Ascending aorta (tissue), 2 donors: Measurements from ENCODE around the gene VEGFA. TPM values are rescaled to one million over a fixed set of nuclear protein-coding genes. Genes with fewer than 3 reads are reported as not detected.

ENCODE experiments used
- DNase-seq, 2 donors: peaks; one replicate each; pipeline ENCODE4 v3.0.0-alpha.2; 2019; ENCODE audit warnings: low spot score in 2 of 2
- H3K27ac ChIP-seq, 2 donors: fragments of 200-600 bp; sonication (generic); one replicate each; pipeline ENCODE4 v1.5.1; 2016 to 2017; ENCODE audit warnings: mild to moderate bottlenecking in 1 of 2
- H3K27me3 ChIP-seq: fragments of 200-600 bp; sonication (generic); one replicate; pipeline ENCODE4 v1.5.1; 2017
- H3K36me3 ChIP-seq, 2 donors: fragments of 200-600 bp; sonication (generic); one replicate each; pipeline ENCODE4 v1.5.1; 2016
- H3K4me1 ChIP-seq, 2 donors: fragments of 200-600 bp; sonication (generic); one replicate each; pipeline ENCODE4 v1.5.1; 2016 to 2017; ENCODE audit warnings: mild to moderate bottlenecking in 1 of 2
- H3K4me3 ChIP-seq, 2 donors: fragments of 200-600 bp; sonication (generic); one replicate each; pipeline ENCODE4 v1.5.1; 2016 to 2017; ENCODE audit warnings: mild to moderate bottlenecking in 1 of 2
- H3K9me3 ChIP-seq, 2 donors: fragments of 200-600 bp; sonication (generic); one replicate each; pipeline ENCODE4 v1.5.1; 2016
- intact Hi-C: fragments of 100-400 bp; cut with DNase I; formaldehyde crosslinking; loops from one replicate; pipeline ENCODE4 v1.15.1; 2023
- total RNA-seq: library from RNA; depleted of rRNA; stranded (reverse); fragments of >200 nt; gene quantifications from one replicate; pipeline ENCODE4 v1.1.0, GENCODE V29; 2016
- TF ChIP-seq, protein P1 (sequence below), 3 experiments: fragments of 200-600 bp in 2 of 3; fragments of 450-650 bp in 1 of 3; sonication (generic) in 2 of 3; IDR thresholded peaks; one replicate each; pipeline ENCODE4 v1.5.1; 2016 to 2019; ENCODE audit warnings: antibody characterized with exemption in 3 of 3, mild to moderate bottlenecking in 1 of 3, moderate library complexity in 1 of 3

VEGFA gene
- total RNA-seq, 1 donor from 2014 or later: 110 TPM

GRCh38 chr6:43724914-43725642 is 44.9 kb upstream of the VEGFA start:
- intact Hi-C loops: loop anchor here (2.0 kb wide), 1 partner anchor 354 kb away; no protein-coding TSS in a partner anchor
- Histone ChIP-seq H3K4me3 (no peak overlapping the region), H3K27me3 (no peaks in the 10 kb centered on the region), H3K4me1 (no peaks in the 10 kb centered on the region), H3K9me3 (peaks cover 0 to under 1% of the 10 kb centered on the region in 2 donors), H3K36me3 (no peaks in the 10 kb centered on the region), H3K27ac (no peak overlapping the region)
- peak; percentile 43 to 76 for DNase-seq
- TF ChIP-seq, protein P1, sequence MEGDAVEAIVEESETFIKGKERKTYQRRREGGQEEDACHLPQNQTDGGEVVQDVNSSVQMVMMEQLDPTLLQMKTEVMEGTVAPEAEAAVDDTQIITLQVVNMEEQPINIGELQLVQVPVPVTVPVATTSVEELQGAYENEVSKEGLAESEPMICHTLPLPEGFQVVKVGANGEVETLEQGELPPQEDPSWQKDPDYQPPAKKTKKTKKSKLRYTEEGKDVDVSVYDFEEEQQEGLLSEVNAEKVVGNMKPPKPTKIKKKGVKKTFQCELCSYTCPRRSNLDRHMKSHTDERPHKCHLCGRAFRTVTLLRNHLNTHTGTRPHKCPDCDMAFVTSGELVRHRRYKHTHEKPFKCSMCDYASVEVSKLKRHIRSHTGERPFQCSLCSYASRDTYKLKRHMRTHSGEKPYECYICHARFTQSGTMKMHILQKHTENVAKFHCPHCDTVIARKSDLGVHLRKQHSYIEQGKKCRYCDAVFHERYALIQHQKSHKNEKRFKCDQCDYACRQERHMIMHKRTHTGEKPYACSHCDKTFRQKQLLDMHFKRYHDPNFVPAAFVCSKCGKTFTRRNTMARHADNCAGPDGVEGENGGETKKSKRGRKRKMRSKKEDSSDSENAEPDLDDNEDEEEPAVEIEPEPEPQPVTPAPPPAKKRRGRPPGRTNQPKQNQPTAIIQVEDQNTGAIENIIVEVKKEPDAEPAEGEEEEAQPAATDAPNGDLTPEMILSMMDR (IDR thresholded peaks at IDR 0.05): no peak

GRCh38 chr6:43725643-43726580 is 44.1 kb upstream of the VEGFA start:
- Histone ChIP-seq H3K36me3 (no peaks in the 10 kb centered on the region), H3K4me3 (no peak overlapping the region), H3K9me3 (peaks cover 0 to 9% of the 10 kb centered on the region in 2 donors), H3K4me1 (no peaks in the 10 kb centered on the region), H3K27me3 (no peaks in the 10 kb centered on the region), H3K27ac (no peak overlapping the region)
- TF ChIP-seq, protein P1 (IDR thresholded peaks at IDR 0.05): no peak
- intact Hi-C loops: loop anchor here (2.0 kb wide), 1 partner anchor 353 kb away; no protein-coding TSS in a partner anchor
- DNase-seq: no peak

- no peak overlapping the region for H3K4me3 ChIP-seq
- H3K4me1 ChIP-seq: no peaks in the 10 kb centered on the region
- intact Hi-C loops: no loop called here
- H3K27ac ChIP-seq: no peak overlapping the region
- no peak for DNase-seq
- no peaks in the 10 kb centered on the region for H3K36me3 ChIP-seq
- TF ChIP-seq, protein P1 (IDR thresholded peaks at IDR 0.05): no peak
- no peaks in the 10 kb centered on the region for H3K27me3 ChIP-seq
- H3K9me3 ChIP-seq: peaks cover 0 to 14% of the 10 kb centered on the region in 2 donors
Observed at GRCh38 chr6:43727634-43728033, 42.4 kb upstream of the VEGFA start.

DNA sequence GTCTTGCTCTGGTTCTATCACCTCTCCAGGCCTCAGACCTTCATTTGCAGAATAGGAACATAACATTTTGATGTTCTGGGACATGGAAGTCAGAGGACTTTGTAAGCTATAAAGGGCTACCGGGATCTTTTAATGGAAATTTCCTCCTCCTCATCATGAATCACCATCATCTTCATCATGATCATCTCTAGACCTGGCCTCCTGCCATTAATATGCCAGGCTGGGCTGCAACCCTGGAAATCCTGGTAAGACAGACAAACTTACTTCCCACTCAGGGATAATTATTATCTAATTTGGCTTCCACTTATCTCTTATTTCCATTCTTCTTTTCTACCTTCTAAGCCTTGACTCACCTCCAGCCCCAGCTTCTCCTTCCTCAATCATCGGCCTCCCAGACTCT is 41.4 kb upstream of the VEGFA start:
- H3K36me3 ChIP-seq: no peaks in the 10 kb centered on the region
- peaks cover 0 to 14% of the 10 kb centered on the region in 2 donors for H3K9me3 ChIP-seq
- no peaks in the 10 kb centered on the region for H3K27me3 ChIP-seq
- intact Hi-C loops: no loop called here
- TF ChIP-seq, protein P1 (IDR thresholded peaks at IDR 0.05): no peak
- H3K27ac ChIP-seq: no peak overlapping the region
- no peaks in the 10 kb centered on the region for H3K4me1 ChIP-seq
- H3K4me3 ChIP-seq: no peak overlapping the region
- DNase-seq: peak in 1 of 2 donors; percentile 22

- no peak for DNase-seq
- no peak overlapping the region for H3K4me3 ChIP-seq
- no peaks in the 10 kb centered on the region for H3K27me3 ChIP-seq
- no peaks in the 10 kb centered on the region for H3K36me3 ChIP-seq
- H3K4me1 ChIP-seq: no peaks in the 10 kb centered on the region
- TF ChIP-seq, protein P1 (IDR thresholded peaks at IDR 0.05): no peak
- intact Hi-C loops: no loop called here
- H3K9me3 ChIP-seq: peaks cover 0 to 14% of the 10 kb centered on the region in 2 donors
- H3K27ac ChIP-seq: no peak overlapping the region
Observed at GRCh38 chr6:43729537-43729936, 40.5 kb upstream of the VEGFA start.
